Spleen (tissue), 7 donors: Measurements from ENCODE around the gene PINLYP.
"Not testable (repeated sequence)": the region's sequence is repeated elsewhere in the genome, so short reads cannot be mapped to it uniquely, and the experiment has no call there.

Experiments used
- POLR2A ChIP-seq, 3 donors: fragments of 450-650 bp; IDR thresholded peaks; one replicate each; pipeline ENCODE4 v1.5.1; 2017; ENCODE audit warnings: antibody characterized with exemption in 3 of 3, mild to moderate bottlenecking in 1 of 3
- TF ChIP-seq, protein P1 (sequence below), 11 experiments: fragments of 200-600 bp in 7 of 11; fragments of 450-650 bp in 4 of 11; sonication (generic) in 4 of 11; IDR thresholded peaks in 8 of 11; conservative IDR thresholded peaks in 3 of 11; 1 replicate in 7 of 11; 2 replicates in 4 of 11; pipeline versions ENCODE4 v1.4.0 to v1.8.0; 2016 to 2021; ENCODE audit warnings: antibody characterized with exemption in 11 of 11, inconsistent platforms in 4 of 11, mild to moderate bottlenecking in 1 of 11
- donor health status: DM: no; HTN: no; CAD: no; lungs with moderate emphysema.
- donor health status: DM: no; HTN: no; CAD: no.
- donor health status: DM: no; HTN: no; CAD: no.

DNA sequence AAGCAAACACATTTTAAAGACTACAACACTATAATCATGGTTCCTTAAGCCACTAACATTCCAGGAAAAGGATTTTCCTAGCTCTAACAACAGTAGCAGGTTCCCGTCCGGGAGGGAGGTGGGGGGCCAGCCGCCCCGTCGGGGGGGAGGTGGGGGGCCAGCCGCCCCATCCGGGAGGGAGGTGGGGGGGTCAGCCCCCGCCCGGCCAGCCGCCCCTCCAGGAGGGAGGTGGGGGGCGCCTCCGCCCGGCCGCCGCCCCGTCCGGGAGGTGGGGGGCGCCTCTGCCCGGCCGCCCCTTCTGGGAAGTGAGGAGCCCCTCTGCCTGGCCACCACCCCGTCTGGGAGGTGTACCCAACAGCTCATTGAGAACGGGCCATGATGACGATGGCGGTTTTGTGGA, 27.7 kb upstream of the PINLYP start:
- TF ChIP-seq, protein P1, sequence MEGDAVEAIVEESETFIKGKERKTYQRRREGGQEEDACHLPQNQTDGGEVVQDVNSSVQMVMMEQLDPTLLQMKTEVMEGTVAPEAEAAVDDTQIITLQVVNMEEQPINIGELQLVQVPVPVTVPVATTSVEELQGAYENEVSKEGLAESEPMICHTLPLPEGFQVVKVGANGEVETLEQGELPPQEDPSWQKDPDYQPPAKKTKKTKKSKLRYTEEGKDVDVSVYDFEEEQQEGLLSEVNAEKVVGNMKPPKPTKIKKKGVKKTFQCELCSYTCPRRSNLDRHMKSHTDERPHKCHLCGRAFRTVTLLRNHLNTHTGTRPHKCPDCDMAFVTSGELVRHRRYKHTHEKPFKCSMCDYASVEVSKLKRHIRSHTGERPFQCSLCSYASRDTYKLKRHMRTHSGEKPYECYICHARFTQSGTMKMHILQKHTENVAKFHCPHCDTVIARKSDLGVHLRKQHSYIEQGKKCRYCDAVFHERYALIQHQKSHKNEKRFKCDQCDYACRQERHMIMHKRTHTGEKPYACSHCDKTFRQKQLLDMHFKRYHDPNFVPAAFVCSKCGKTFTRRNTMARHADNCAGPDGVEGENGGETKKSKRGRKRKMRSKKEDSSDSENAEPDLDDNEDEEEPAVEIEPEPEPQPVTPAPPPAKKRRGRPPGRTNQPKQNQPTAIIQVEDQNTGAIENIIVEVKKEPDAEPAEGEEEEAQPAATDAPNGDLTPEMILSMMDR (IDR thresholded peaks at IDR 0.05 in 8 of 11, conservative IDR thresholded peaks at IDR 0.05 in 3 of 11): not testable (repeated sequence)
- not testable (repeated sequence) for TF ChIP-seq POLR2A (IDR thresholded peaks at IDR 0.05)
